GM12874 (cell line): Measurements from ENCODE around the gene WT1.

ENCODE experiments used
- CTCF ChIP-seq: IDR thresholded peaks from 2 replicates; pipeline ENCODE4 v1.5.1; 2011; ENCODE audit warnings: low read depth, mild to moderate bottlenecking, control low read depth, low read length, moderate library complexity; ENCODE audit not compliant: insufficient read depth

The WT1 gene

GRCh38 chr11:32405592-32405991 lies 29.7 kb downstream of the WT1 start:
- TF ChIP-seq CTCF: no peak

- no peak for TF ChIP-seq CTCF
Observed at GRCh38 chr11:32402836-32403235, 32.5 kb downstream of the WT1 start.

- no peak for TF ChIP-seq CTCF
Observed at GRCh38 chr11:32400670-32401369, 34.5 kb downstream of the WT1 start.

GRCh38 chr11:32400196-32400595 lies 35.1 kb downstream of the WT1 start:
- TF ChIP-seq CTCF: no peak

- no peak for TF ChIP-seq CTCF
Observed at GRCh38 chr11:32396991-32397390, 38.3 kb downstream of the WT1 start.

- no peak for TF ChIP-seq CTCF
Observed at GRCh38 chr11:32396331-32396730, 39.0 kb downstream of the WT1 start.

GRCh38 chr11:32395127-32395526 lies 40.2 kb downstream of the WT1 start:
- no peak for TF ChIP-seq CTCF

GRCh38 chr11:32392840-32393239 lies 42.5 kb downstream of the WT1 start:
- TF ChIP-seq CTCF: no peak
